IPS DF 6.9 (cell line): ENCODE measurements around the gene NMBR.
A peak's percentile ranks its signal among the peaks of the same experiment; 100 is the strongest.
"Not testable (repeated sequence)": the region's sequence is repeated elsewhere in the genome, so short reads cannot be mapped to it uniquely, and the experiment has no call there.

Experiments
- DNase-seq: peaks from one replicate; pipeline ENCODE4 v3.0.0-alpha.2; 2013; ENCODE audit warnings: low read depth, low spot score
- H3K27ac ChIP-seq: one replicate; pipeline ENCODE4 v1.5.1; 2013; ENCODE audit warnings: low read length, control low read depth
- H3K27me3 ChIP-seq: 2 replicates; pipeline ENCODE4 v1.6.1; 2013; ENCODE audit warnings: mild to moderate bottlenecking, low read length; ENCODE audit not compliant: control insufficient read depth, insufficient read depth
- H3K36me3 ChIP-seq: 2 replicates; pipeline ENCODE4 v1.6.1; 2013; ENCODE audit warnings: low read length; ENCODE audit not compliant: control insufficient read depth, insufficient read depth
- H3K4me1 ChIP-seq: 2 replicates; pipeline ENCODE4 v1.6.1; 2013; ENCODE audit warnings: low read length; ENCODE audit not compliant: control insufficient read depth, insufficient read depth
- H3K4me3 ChIP-seq: 2 replicates; pipeline ENCODE4 v1.5.1; 2013; ENCODE audit warnings: mild to moderate bottlenecking, low read length
- H3K9me3 ChIP-seq: 2 replicates; pipeline ENCODE4 v1.6.1; 2013; ENCODE audit warnings: low read length, inconsistent platforms; ENCODE audit not compliant: control insufficient read depth, insufficient read depth
- WGBS: extraction: QIAGEN DNeasy Blood & Tissue Kit; methylation state at CpG from one replicate; pipeline ENCODE4 v1.1.7; 2013; ENCODE audit warnings: mixed read lengths, missing lambda C conversion rate; ENCODE audit not compliant: insufficient read length, insufficient coverage; 5-methylcytosine and 5-hydroxymethylcytosine counted together

The NMBR gene

GRCh38 chr6:142146828-142147662 lies at the start of gene NMBR, which contains the start of gene VTA1:
TSS of gene NMBR (minus strand) at chr6:142147122. CDS start at chr6:142088658, 58,464 bp downstream.
TSS of gene VTA1 (plus strand) at chr6:142147263. CDS start at chr6:142147288, 25 bp downstream.
- no peak within 1 kb of the TSS for H3K27ac ChIP-seq
- no peaks in the 10 kb centered on the region for H3K27me3 ChIP-seq
- peak; percentile 100 for DNase-seq
- peak within 1 kb of the TSS; percentile 97; the same call in 1 of the 2 replicates for H3K4me3 ChIP-seq
- no peaks in the 10 kb centered on the region for H3K9me3 ChIP-seq
- no CpG with 5 or more reads among the region's 38 CpGs for WGBS
- H3K4me1 ChIP-seq: no peaks in the 10 kb centered on the region
- H3K36me3 ChIP-seq: no peaks in the 10 kb centered on the region

GRCh38 chr6:142195862-142196541 lies 49.1 kb upstream of the NMBR start:
- Histone ChIP-seq H3K4me3 (no peak overlapping the region), H3K27ac (no peak overlapping the region), H3K36me3 (no peaks in the 10 kb centered on the region), H3K9me3 (no peaks in the 10 kb centered on the region), H3K4me1 (no peaks in the 10 kb centered on the region), H3K27me3 (no peaks in the 10 kb centered on the region)
- no peak for DNase-seq
- WGBS: no CpG with 5 or more reads among the region's 4 CpGs

GRCh38 chr6:142193621-142194020 lies 46.7 kb upstream of the NMBR start:
- Histone ChIP-seq H3K9me3 (no peaks in the 10 kb centered on the region), H3K36me3 (no peaks in the 10 kb centered on the region), H3K27ac (no peak overlapping the region), H3K4me3 (no peak overlapping the region), H3K27me3 (no peaks in the 10 kb centered on the region), H3K4me1 (no peaks in the 10 kb centered on the region)
- no peak for DNase-seq

GRCh38 chr6:142192343-142192742 lies 45.4 kb upstream of the NMBR start:
- H3K4me1 ChIP-seq: no peaks in the 10 kb centered on the region
- no peaks in the 10 kb centered on the region for H3K9me3 ChIP-seq
- H3K4me3 ChIP-seq: no peak overlapping the region
- no CpG with 5 or more reads among the region's 1 CpG for WGBS
- DNase-seq: no peak
- no peak overlapping the region for H3K27ac ChIP-seq
- H3K36me3 ChIP-seq: no peaks in the 10 kb centered on the region
- H3K27me3 ChIP-seq: no peaks in the 10 kb centered on the region

GRCh38 chr6:142189057-142189456 lies 42.1 kb upstream of the NMBR start:
- WGBS: no CpG with 5 or more reads among the region's 2 CpGs
- Histone ChIP-seq H3K9me3 (no peaks in the 10 kb centered on the region), H3K27me3 (no peaks in the 10 kb centered on the region), H3K4me1 (no peaks in the 10 kb centered on the region), H3K27ac (no peak overlapping the region), H3K4me3 (no peak overlapping the region), H3K36me3 (no peaks in the 10 kb centered on the region)
- DNase-seq: no peak

- not testable (repeated sequence) for H3K9me3 ChIP-seq, H3K36me3 ChIP-seq, H3K27me3 ChIP-seq, DNase-seq, H3K27ac ChIP-seq, H3K4me1 ChIP-seq, H3K4me3 ChIP-seq
- no CpG with 5 or more reads among the region's 8 CpGs for WGBS
Observed at GRCh38 chr6:142188341-142188740, 41.4 kb upstream of the NMBR start.

GRCh38 chr6:142187209-142187608 lies 40.3 kb upstream of the NMBR start:
- no CpG with 5 or more reads among the region's 1 CpG for WGBS
- no peaks in the 10 kb centered on the region for H3K27me3 ChIP-seq
- no peak overlapping the region for H3K27ac ChIP-seq
- no peak for DNase-seq
- H3K9me3 ChIP-seq: no peaks in the 10 kb centered on the region
- H3K36me3 ChIP-seq: no peaks in the 10 kb centered on the region
- no peaks in the 10 kb centered on the region for H3K4me1 ChIP-seq
- H3K4me3 ChIP-seq: no peak overlapping the region

- no peak overlapping the region for H3K27ac ChIP-seq
- no CpG with 5 or more reads among the region's 1 CpG for WGBS
- no peaks in the 10 kb centered on the region for H3K4me1 ChIP-seq
- no peak for DNase-seq
- no peaks in the 10 kb centered on the region for H3K27me3 ChIP-seq
- no peaks in the 10 kb centered on the region for H3K9me3 ChIP-seq
- H3K4me3 ChIP-seq: no peak overlapping the region
- H3K36me3 ChIP-seq: no peaks in the 10 kb centered on the region
Observed at GRCh38 chr6:142185641-142186040, 38.7 kb upstream of the NMBR start.

GRCh38 chr6:142184307-142184706 lies 37.4 kb upstream of the NMBR start:
- H3K4me1 ChIP-seq: no peaks in the 10 kb centered on the region
- no peak overlapping the region for H3K27ac ChIP-seq
- no peaks in the 10 kb centered on the region for H3K36me3 ChIP-seq
- DNase-seq: no peak
- no peak overlapping the region for H3K4me3 ChIP-seq
- H3K9me3 ChIP-seq: no peaks in the 10 kb centered on the region
- H3K27me3 ChIP-seq: no peaks in the 10 kb centered on the region
- no CpG with 5 or more reads among the region's 2 CpGs for WGBS

GRCh38 chr6:142183351-142183750 lies 36.4 kb upstream of the NMBR start:
- Histone ChIP-seq H3K9me3 (no peaks in the 10 kb centered on the region), H3K27me3 (no peaks in the 10 kb centered on the region), H3K36me3 (no peaks in the 10 kb centered on the region), H3K4me1 (no peaks in the 10 kb centered on the region), H3K27ac (no peak overlapping the region), H3K4me3 (no peak overlapping the region)
- DNase-seq: no peak
- no CpG with 5 or more reads among the region's 1 CpG for WGBS
